AG20443 (cell line): ENCODE results near the gene DUOXA1.
"Not testable (repeated sequence)": the region's sequence is repeated elsewhere in the genome, so short reads cannot be mapped to it uniquely, and the experiment has no call there.

Source experiments
- DNase-seq: peaks from one replicate; pipeline ENCODE4 v3.0.0; 2012; ENCODE audit warnings: low spot score, mixed read lengths

Gene DUOXA1

DNA sequence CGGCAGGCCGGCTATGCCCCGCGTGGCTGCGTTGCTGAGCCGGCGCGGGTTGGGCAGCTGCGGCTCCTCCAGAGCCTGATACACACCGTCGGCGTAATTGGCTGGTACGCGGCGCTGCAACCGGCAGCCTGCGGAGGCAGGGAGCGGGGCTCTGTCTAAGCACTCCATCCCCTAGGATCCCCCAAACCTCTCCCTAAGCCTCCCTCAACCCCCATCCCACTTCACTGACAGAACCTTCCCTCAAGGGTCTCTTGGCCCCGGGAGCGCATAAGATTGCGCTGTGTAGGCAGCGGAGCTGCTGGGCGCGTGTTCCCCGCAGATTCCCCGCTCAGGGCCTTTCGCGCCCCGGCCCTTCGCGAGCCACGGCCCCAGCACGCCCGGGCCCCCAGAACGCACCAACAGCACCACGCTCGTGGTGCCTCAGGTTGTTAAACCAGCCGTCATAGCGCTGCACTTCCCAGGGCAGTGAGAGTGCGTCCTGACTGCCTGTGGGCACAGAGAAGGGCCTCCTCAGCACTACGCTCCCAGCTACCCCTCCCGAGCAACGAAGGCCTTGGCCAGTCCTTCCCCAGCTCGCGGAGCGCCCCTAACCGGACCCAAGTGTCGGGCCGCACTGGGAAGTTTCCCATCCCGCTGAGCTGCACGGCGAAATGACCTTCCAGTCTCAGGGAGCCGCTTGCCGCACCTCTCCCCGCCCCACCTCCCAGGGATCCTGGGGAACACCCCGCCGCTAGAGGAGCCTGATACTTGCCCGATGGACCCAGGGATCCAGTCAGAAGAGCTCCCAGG lies 16.9 kb downstream of the DUOXA1 start:
- DNase-seq = peak; percentile 41

DNA sequence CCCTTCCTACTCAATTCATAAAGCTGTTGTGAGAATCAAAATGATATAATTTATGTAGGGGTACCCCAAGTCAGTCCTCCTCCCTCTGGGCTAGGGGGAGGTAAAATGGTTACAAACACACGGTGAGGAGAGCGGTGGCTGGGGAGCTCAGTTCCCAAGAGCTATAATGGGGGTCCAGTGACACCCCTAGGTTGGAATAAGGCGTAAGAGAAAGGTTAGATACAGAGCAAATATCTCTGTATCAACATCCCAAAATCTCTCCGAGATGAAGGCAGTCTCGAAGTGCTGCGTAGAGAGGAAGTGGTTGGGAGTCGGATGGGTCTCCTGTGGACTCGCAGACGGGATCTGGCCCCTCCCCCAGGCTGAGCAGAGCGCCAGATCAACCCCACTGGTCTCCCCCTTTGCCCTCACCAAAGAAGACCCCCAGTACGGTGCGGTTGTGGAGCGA lies 17.5 kb downstream of the DUOXA1 start:
- no peak for DNase-seq

DNA sequence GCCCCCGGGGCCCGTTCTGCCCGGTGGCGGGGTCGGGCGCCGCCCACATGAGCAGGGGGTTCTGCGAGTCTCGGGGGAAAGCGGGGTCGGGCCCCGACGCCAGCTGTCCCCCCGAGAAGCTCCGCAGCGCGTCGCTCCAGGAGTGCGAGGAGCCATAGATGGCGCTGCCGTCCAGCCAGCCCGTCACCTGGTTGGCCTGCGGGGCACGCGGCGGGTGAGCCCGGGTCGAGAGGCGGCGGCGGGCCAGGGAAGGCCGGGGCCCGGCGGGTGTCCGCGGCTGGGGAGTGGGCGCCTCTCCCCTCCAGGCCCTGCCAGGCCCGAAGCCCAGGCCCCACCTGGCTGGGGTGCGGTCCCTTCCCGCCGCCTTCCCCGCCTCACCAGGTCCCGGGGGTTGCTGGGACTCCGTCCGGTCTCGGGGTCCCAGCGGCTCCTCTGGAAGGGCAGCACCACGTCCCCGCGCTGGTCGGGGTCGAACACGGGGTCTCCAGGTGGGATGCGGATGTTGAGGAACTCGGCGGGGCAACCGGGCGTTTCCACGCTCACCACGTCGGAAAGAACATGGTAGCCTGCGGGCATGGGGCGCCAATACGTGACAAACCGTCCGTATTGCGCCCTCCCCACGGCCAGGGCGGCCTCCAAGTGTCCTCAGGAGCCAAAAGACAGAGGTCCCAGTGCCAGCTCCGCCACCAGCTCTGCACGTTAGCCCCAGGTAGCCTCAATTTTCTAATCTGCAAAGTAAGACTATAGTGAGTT lies 18.1 kb downstream of the DUOXA1 start:
- DNase-seq = no peak

DNA sequence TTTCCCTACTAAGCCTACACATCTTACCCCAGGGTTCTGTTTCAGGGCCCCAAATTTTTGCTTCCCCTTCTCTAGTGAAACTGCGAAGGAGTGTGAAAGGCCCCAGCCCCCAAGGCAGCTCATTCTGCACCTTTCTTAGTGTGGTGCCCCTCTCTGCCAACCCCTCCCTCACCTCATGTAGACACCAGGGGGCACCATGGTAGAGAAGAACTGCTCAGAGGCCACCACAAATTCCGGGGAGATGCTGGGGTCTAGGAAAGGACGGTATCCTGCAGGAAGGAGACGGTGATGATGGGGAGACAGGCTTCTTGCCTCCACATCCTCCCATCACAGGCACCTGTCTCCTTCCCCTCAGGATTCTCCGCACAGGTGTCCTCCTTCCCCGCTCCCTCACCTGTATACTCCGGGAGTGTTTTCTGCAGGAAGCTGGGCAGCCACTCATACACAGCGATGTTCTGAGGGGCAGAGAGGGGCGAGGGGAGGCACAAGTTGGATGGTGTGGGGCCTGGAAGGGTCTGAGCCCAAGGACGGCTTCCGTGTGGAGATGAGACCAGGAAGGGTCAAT lies 19.3 kb downstream of the DUOXA1 start:
- DNase-seq = no peak

DNA sequence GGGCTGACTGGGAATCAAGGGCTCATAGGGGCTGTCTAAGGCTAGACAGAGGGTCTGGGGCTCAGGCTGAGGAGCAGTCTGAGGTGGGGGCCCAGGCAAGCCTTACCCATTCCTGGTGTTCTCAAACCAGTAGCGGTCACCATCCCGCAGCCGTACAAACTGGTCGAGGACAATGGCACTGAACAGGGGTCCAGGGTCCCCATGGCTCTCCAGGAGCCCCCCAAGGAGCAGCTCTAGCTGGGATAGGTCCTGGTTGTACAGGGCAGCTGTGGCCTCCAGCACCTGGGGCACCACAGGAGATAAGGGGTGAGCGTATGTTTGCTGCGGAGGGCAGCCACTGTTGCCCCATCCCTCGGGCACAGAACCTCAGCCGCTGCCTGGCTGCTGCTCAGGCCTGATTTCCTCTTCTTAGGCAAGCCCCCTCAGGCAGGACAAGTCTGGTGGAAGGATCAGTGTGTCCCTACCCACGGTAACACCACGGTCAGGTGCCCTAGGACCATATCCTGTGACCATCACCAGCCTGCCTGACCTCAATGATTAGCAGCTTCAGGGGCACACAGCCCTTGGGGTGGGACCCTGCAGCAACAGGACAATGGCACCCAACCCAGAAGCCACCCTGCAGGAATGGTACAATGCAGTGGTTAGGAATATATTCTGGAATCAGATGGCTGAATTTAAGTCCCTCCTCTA lies 21.6 kb downstream of the DUOXA1 start:
- no peak for DNase-seq

DNA sequence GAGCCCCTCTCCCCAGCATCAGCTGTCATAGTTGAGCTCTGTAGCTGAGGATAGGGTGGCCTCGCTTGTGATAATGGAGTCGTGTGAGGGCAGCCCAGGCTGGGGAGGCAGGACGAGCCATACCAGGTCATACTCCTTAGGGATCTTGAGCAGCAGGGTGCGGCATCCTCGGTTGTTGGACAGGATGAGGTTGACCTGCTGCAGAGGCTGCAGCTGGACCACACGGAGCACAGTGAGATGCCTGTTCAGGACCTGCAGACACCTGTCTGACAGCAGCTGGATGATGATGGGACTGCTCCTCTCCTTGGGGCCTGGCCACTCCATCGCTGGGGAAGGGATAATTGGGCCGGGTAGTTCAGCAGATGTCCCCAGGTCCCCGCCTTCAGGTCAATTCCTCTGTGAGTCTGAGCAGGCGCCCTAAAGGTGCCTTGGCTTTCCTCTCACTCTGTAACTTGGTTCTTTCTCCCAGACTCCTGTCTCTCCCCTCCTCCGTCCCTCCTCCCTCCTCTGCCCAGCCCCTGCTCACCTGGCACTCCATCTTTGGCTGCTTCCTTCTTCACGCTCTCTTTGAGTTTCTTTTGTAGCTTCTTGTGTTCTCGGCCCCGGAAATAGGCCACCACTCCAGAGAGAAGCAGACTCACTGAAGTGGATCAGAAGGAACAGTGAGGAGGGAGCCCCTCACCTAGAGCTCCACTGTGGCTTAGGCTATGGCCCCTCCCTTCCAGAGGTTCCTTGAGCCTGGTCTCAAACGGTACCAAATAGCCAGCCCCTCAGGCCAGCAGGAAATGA lies 23.5 kb downstream of the DUOXA1 start:
- no peak for DNase-seq

DNA sequence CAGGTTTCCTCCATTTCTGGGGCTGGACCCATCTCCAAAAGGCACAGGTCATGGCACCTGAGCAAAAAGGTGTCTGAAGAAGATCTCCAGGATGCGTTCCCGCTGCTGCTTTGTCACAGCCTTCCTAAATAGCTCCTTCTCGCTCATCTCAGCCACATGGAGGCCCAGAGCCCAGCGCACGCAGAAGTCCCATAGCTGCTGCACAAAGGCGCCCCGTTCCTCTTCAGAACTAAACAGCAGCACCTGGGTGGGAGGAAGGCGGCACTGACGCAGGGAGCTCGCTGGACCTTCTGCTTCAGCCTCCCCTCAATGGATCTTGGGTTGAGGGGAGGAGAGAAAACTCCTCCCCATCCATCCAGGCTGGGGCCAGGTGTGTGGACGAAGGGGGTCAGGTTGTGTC lies 24.1 kb downstream of the DUOXA1 start:
- no peak for DNase-seq

DNA sequence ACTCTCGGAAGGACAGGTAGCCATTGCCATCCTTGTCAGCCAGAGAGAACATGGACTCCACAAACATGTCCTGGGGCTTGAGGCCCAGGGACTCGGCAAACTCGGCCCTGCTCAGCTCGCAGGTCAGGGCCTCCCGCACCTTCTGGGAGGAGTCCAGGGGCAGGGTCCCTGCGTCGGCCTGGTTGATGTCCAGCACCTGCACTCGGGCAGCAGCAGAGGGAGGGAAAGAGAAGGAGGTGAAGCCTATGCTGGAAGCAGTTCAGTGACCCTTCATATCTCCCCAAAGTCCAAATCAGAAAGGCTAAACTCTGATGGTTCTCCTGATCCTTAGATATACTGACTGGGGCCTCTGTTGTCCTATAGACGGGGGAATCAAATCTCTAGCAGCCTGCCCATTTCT lies 25.5 kb downstream of the DUOXA1 start:
- not testable (repeated sequence) for DNase-seq

DNA sequence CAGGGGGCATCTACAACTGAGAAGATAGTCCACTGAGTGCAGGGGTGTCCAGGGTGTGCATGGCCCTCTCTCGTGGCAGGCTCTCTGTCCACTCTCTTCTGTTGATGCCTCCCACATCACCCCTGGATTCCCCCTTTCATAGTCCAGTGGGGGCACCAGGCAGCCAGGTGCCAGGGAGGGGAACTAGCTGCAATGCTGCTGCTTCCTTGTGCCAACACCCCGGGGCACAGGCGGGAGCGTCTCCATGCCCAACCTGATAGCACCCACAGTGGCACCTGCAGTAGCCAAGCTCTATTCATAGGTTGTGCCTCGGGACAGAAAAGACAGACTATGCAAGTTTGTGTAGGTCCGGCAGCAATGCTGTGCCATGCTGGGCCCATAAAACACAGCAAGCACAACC lies 27.5 kb downstream of the DUOXA1 start:
- DNase-seq = no peak

DNA sequence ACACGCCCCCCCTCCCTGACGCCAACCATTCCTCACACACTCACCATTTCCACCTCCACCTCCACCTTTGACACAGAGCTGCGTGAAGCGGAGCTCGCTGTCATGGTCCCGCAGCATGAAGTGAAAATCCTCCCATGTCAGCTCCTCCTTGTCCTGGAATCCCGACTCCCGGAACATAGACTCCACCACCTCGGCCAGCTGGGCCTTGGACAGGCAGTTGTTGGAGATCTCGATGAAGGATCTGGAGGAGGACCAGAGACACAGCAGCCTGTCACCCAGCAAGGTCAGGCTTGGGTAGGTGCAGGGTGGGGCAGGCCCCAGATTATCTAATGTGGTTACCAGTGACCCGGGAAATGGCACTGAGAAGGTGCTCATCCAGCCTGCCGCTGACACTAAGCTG lies 27.9 kb downstream of the DUOXA1 start:
- DNase-seq = no peak

DNA sequence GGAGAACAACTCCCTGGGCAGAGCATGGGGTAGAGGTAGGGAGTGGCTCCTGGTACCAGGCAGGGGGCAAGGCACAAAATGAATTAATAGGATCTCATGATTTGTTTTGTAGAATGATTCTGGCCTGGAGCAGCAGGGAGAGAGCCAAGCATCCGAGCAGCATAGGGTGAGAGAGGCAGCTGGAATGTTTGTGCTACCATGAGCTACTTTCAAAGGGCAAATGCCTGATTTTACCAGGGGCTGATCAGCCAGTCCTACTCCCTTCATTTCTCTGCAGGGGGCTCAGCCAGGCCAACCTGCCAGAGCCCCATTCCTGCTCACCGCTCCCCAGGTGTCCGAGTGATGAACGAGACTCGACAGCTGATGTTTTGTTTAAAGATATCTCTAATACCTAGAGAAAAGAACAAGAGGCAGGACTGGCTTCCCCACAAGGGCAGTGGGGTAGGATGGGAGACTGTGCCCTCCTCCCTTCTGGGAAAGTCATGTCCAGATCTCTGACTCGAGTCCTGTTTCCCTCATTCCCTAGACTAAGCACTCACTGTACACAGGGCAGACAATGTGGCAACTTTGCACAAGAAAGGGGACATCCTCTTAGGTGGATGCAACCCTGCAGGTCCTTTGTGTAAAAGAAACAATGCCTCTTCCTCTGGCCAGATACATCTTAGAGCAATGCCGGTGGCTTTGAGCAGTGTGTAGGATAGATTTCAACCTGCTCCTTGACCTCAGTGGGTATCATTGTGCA lies 28.6 kb downstream of the DUOXA1 start:
- DNase-seq = no peak

DNA sequence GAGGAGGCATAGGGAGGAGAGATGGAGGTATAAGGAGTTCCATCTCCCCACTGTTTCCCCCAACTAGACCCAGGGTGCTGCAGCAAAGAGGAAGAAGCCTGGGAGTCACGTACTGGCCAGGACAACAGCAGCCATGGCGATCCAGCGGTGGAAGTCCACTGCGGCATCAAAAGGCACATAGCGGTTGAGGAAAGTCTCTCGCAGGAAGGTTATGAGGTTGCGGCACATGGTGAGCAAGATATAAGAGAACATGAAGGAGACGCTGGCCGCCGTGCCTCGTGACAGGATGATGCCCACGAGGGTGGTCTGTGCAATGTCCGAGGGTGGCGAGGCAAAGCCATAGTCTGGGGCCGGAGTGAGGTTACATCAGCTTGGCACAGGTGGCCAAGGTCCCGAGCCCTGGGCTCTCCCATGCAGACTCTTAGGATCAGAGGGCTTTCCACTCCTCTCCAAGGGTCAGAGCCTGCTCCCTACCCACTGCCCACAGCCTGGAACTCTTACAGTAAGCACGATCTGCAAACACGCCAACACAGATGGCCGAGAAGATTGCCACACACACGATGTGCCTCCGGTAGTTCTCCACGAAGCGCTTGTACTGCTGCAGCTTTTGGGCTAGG lies 30.0 kb downstream of the DUOXA1 start:
- no peak for DNase-seq

DNA sequence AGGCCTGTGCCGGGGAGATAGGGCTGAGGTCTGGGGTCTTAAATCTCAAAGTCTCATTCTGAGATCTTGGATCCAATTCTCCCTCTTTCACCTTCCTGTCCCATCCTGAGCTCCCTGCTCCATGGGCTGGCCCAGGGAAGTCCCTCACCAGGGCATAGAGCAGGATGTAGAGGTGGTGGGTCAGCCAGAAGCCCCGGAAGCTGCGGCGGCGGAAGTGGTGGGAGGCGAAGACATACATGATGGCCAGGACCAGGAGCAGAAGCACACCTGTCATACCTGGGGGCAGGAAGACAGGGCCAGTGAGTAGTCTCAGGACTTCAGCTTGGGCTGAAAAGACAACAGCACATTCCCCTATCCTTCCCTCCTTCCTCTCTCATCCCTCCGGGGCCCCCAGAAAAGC lies 32.2 kb downstream of the DUOXA1 start:
- no peak for DNase-seq

DNA sequence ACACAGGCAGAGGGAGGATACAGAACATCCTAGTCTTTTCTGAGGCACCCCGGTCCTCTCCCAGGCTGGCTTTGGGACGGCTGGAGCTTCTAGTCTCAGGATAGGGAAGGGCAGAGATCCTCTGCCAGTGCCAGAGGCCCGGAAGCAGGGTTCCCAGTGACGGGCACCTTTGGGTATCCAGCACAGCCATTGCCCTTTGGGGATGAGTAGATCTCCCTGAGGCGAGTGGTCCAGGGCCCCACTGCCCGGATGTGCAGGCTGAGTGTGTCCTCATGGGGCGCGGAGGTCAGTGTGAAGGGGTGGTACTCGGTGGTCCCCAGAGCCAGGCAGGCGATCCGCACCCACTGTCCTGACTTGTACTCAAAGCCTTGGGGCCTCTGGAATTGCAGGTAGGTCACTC lies 34.0 kb downstream of the DUOXA1 start:
- no peak for DNase-seq

DNA sequence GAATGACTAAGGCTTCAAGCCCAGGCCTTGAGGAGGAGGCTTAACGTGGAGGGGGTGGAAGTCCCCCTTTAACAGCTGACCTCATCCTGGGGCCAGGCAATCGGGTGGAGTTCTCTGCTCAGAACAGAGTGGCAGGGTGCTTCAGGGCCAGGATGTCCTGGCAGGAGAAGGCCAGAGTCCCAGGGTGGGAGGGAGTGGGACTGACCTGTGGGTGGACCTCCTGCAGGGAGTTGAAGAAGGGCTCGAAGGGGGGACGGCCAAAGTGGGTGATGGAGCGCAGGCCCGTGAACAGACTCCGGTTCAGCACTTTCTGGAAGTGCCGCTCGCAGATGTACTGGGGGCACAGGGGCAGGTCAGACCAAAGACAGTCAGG lies 35.3 kb downstream of the DUOXA1 start:
- DNase-seq = no peak

DNA sequence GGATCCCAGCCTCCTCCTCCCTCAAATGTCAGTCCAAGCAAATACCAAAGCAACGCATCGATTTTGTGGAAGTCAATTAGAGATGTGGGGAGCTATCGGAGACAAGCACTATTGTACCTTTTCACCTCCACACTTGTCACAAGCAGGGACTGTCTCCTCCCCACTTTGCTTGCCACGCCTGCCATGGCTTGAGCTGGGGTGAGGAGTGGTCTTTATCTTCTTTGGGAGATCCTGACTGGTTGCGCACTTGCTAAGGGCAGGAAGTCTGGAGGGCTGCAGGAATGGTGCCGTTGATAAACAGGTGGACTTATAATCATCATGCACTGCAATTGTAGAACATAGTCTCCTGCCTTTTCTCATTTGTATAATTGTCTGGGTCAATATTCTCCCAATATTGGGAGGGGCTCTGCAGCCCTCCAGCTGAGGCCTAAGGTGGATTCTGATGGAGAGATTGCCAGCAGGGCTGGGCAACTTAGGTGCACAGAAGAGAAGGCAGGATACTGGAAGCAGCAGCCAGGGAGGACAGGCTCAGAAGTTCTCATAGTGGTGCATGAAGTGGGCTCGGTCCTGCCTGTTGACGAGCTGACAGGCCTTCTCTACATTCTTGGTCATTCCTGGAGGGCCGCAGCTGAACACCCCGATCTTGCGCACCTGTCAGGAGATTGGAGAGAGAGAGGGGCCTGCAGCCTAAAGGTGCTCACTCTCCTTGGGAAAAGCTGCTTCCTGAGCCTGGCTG lies 35.9 kb downstream of the DUOXA1 start:
- no peak for DNase-seq

DNA sequence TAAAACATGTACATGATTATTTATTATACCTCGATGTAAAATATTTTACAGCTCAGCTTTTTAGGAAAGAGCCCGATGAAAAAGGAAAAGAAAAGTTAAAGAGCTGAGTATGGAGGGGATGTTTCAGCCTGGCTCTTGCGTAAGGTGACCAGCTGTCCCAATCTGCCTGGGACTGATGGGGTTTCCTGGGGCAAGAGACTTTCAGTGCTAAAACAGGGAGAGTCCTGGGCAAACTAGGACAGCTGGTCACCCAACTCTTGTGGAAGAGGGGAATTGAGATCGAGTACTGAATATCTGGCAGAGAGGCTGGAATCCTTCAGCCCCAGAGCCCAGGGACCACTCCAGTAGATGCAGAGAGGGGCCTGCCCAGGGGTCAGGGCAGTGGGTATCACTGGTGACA lies 36.7 kb downstream of the DUOXA1 start:
- no peak for DNase-seq

DNA sequence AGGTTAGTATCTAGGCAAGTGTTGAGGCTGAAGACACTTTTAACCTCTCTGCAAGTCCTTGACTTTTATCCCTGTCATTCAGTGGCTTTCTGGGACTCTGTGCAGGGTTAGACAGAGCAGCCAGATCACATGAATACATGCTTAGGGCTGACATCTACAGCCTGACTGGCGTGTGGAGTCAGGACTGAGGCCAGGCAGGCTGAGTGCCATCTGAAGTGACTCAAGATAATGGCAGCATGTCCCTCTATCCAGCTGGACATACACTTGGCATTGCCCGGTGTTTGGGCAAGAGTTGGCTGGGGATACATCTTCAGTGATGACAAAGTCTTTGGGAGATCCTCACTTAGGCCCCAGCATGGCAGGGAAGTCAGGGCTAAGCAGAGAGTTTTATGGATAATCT lies 38.1 kb downstream of the DUOXA1 start:
- peak; percentile 45 for DNase-seq

DNA sequence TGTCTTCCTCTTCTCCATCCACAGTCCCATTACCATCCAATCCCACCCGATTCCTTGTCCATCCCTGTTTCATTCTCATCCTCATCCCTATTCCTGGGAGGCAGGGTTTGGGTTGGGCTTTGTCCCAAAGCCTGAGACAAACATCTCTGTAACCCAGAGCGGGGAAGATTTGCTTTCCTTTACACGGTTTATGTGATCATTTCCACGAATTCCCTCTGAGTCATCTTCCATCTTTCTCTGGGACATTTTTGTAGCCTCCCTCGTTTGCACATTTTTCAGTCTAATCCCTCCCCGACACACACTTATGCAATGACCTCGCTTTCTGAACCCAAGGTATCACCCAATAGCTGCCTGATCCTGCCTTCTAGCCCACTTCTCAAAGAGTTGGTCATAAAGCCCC lies 38.5 kb downstream of the DUOXA1 start:
- peak; percentile 79 for DNase-seq
